NCI-H2081 (cell line): ENCODE results near the gene DNAH12.
"Not testable (repeated sequence)": the region's sequence is repeated elsewhere in the genome, so short reads cannot be mapped to it uniquely, and the experiment has no call there.

Experiments used
- DNase-seq, 2 experiments: peaks; one replicate each; lab custom pipeline; 2025; lab: John Stamatoyannopoulos, UW

The DNAH12 gene

DNA sequence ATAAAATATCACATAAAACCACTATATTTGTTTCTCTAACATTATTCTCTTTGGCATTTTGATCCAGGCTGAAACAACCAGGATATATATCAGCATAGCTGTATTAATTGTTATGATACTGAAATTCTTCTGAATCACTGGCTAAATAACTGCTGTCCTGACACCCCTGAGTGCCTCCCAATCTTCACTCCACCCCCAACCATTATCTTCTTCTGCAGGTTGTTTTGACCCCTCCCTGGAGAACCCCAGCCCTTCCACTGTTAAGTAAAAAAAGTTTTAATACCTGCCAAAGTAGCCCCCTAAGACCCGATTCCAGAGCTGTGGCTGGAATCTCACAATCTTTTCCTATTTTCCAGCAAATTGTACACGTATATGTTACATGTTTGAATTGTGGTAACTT lies 124.1 kb downstream of the DNAH12 start:
- no peak for DNase-seq

DNA sequence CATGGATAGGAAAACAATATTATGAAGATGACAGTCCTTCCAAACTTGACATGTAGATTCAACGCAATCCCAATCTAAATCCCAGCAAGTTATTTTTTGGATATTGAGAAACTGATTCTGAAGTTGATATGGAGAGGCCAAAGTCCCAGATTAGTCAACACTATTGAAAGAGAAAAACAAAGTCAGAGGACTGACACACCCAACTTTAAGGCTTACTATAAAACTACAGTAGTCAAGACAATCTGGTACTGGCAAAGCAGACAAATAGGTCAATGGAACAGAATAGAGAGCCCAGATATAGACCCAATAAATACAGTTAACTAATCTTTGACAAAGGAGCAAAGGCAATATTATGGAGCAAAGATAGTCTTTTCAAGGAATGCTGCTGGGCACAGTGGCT lies 132.4 kb downstream of the DNAH12 start:
- no peak for DNase-seq

DNA sequence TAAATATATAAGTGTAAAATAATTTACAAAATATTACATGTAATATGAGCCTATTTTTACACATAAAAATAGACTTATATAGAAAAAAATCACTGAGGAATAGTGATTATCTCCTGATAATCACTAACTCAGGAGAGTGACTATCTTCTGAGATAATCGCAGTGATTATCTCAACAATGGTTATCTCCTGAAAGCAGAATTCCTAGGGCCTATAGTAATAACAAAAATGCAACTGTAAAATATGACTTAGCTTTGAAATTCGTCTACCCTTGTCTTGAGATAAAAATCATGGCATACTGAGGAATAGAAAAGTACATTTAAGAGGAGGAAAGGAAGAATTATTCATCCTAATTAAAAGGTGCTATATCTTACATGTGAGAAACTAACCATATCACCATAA lies 134.7 kb downstream of the DNAH12 start:
- no peak for DNase-seq

DNA sequence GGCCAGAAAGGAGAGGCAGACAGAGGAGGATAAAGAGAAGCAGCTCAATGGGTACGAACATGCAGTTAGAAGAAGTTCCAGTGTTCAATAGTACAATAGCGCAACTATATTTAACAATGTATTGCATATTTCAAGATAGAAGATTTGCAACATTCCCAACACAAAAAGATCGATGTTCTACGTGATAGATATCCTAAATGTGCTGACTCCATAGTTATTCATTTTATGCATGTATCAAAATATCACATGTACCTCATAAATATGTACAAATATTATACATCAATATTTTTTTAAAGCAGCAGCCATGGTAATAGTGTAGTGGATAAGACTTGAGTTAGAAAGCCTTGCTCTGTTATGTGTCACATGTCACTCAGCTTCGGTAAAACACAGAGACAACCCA lies 141.5 kb downstream of the DNAH12 start:
- DNase-seq = no peak

DNA sequence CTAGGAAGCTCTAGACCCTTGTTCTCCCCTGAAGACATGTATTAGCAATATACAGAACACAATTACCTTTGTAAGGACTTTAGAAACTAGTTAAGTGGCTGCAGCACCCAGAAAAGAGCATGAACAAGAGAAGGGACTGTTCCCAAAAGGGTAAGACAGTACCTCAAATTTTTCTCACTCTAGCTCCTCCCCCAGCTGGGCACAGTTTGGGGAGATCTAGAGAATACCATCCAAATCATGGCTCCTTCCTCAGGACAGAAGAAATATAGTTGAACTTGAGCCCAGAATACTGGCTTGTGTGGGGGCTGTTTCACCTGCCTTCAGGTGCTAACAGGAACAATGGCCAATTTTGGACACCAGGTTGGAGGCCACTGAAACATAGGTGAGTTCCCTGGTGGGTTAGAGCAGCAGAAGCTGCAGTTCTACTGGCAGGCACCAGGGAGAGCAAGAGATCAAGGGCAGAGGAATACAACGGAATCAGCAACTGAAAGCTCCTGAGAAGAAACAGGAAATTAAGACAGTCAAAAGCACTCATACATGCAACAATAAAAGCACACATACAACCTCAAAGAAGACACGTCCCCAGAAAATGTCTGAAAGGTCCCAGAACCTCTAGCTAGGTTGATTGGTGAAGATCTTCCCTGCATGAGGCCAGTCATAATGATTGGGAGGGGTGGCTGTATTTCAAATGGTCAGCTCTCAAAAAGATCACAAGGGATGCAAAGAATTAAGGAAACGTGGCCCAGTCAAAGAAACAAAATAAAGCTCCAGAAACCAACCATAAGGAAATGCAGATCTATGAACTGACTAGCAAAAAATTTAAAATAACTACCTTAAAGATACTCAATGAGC lies 146.7 kb downstream of the DNAH12 start:
- peak; percentile 7 to 45 for DNase-seq

DNA sequence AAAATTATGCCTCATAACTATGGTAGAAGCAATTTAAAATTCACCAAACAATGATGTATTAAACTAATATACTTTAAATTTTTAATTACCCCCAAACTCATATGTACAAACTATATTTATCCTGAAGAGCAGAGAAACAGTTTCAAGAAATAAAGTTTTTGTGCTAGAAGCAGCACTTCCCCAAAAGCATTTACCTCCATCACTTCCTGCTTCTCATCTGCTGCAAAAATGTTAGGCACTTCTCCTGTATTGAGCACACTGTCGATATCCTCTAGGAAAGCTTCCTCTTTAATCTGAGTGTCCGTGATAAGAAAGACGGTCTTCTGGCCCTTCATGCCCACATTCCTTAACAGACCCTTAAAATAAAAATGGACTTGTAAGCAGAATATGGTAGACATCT lies 150.2 kb downstream of the DNAH12 start:
- DNase-seq = no peak

DNA sequence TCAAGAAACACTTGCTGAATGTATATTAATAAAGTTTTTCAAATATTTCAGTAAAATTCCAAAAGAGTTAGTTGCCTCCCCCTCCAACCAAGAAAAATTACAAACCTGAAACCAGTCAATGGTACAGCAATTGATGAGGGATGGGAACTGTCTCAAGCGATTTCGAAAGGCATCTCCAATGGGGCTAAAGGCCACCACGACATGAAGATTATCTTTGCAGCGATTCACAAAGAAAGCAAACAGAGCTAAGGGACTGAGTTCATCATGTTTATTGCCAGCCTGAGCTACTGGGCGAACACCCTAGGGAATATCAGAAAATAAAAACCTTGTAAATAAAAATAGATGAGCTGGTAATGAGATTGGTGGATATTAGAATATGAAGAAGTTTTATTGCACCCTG lies 152.4 kb downstream of the DNAH12 start:
- DNase-seq = no peak

DNA sequence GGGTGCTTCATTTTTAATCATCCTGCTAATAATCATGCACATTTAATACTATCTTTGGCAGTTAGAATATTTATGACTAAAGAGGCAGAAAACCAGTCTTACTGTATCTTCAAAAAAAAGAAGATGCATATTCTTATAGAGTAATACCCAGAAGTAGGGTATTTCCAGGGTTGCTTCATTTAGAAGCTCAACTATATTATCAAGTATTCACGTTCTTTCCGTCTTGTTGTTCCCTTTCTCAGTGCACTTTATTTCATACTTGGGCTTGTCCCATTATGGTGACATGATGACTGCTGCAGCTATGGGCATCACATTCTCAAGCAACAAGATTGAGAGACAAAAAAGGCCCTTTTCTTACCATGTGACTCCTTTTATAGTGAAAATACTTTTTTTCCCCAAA lies 154.9 kb downstream of the DNAH12 start:
- no peak for DNase-seq

DNA sequence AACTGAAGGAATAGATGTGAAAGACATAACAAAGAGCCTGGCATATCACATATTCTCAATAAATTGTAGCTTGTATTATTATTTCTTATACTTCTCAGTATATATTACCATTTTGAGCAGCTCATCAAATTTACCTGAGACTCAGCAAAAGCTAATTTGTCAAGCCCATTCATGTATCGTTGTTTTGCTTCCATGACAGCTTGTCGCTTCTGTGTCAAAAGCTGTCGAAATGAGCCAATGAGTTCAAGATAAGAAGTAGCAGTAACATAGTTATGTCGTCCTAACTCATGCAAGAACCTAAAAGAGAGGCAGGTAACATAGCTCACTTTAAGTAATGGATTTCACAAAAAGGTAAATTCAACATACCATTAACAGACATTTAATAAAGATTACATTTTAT lies 157.8 kb downstream of the DNAH12 start:
- no peak for DNase-seq

DNA sequence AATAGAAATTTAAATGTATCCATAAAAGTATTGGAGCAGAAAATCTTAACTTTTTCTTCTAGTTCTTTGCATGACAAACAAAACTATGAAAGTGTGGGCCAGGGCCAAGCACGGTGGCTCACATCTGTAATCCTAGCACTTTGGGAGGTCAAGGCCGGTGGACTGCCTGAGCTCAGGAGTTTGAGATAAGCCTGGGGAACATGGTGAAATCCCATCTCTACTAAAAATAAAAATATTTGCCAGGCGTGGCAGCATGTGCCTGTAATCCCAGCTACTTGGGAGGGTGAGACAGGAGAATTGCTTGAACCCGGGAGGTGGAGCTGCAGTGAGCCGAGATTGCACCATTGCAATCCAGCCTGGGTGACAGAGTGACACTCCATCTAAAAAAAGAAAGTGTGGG lies 158.6 kb downstream of the DNAH12 start:
- no peak for DNase-seq

DNA sequence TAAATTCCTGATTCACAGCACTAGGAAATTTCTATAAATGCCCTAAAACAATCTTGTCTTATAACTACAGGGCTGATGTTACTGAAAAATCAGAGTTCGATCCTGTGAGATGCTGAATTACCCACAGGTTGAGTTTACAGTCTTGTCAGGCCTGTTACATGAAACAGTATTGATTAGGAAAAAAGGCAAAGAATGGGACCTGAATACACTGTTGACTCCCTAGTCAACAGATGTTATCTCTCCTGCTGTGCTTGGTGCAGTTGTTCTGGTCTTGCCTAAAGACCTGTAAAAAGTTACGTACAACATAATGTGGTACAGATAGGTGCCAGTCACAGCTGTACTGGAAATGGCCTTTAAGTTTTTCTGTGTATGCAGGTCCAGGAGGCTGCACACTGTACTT lies 160.3 kb downstream of the DNAH12 start:
- DNase-seq = no peak

DNA sequence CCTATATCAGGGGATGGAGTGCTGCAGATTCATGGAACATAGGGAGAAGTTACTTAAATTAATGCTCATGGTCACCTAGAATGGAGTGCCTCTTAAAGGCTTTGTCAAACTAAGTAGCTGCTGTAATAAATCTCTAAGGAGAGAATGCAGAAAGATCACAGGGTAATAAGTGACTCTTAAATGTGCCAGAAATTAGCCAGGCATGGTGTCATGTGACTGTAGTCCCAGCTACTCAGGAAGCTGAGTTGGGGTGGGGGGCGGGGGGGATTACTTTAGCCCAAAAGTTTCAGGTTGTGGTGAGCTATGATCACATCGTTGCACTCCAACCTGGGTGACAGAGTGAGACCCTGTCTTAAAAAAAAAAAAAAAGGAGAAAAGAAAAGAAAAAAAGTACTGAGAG lies 160.7 kb downstream of the DNAH12 start:
- DNase-seq = no peak

DNA sequence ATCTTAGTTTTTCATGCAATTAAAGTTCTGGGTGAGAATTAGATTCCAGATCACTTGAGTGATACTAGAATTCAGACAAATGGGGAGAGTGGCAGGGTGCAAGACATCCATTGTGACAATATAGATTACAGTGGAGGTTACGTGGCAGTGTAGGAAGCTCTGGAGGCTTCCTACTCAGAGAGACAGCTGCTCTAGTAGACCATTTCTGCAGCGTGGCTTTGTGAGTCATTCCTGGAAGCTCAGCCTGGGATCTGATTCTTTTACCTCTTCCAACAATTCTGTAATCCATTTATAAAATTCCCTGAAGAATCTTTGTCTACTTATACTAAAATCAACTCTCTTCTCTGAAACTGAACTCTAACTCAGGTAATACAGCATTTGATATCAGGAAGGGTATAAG lies 161.2 kb downstream of the DNAH12 start:
- DNase-seq = no peak

DNA sequence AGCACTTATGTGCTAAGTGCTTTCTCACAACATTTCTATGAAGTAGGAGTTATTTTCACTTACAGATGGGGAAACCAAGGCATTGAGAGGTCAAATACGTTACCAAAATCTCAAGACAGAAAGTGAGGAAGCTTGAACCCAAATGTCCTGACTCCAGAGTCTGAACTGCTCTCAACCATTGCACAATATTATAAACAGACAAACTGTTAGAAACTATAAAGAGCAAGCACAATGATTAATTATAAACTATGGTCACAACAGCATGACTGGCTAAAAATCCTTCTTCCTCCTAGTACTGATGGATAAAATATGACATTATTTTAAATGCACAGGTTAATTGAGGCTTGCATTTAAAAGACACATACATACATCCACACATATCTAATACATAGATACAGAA lies 173.8 kb downstream of the DNAH12 start:
- DNase-seq = no peak

DNA sequence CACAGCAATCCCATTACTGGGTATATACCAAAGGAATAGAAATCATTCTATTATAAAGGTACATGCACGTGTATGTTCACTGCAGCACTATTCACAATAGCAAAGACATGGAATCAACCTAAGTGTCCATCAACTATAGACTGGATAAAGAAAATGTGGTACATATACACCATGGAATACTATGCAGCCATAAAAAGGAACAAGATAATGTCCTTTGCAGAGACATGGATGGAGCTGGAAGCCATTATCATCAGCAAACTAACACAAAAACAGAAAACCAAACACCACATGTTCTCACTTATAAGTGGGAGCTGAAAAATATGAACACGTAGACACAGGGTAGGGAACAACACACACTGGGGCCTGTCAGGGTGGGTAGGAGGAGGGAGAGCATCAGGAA lies 179.1 kb downstream of the DNAH12 start:
- not testable (repeated sequence) for DNase-seq

DNA sequence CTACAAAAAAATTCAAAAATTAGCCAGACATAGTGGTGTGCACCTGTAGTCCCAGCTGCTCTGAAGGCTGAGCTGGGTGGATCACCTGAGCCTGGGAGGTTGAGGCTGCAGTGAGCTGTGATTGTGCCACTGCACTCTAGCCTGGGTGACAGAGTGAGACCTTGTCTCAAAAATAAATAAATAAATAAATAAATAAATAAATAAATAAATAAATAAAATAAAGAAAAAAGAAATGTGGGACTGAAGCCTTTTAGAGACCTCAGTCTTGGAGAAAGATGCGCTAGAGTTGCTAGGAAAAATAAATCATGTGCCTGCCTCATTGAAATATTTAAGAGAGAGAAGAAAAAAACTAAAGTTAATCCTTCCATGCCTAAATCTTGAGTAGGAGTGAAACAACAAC lies 187.9 kb downstream of the DNAH12 start:
- not testable (repeated sequence) for DNase-seq

DNA sequence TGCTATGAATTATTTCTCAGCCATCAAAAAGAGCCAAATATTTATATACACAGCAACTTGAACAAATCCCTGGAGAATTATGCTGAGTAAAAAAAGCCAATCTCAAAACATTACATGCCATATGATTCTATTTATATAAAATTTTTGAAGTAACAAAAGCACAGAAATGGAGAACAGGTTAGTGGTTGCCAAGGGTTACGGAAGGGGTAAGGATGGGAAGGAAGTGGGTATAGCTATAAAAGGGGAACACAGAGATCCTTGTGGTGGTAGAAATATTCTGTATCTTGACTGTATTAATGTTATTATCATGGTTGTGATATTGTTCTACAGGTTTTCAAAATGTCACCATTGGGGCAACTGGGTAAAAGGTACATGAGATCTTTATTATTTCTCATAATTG lies 189.4 kb downstream of the DNAH12 start:
- no peak for DNase-seq

DNA sequence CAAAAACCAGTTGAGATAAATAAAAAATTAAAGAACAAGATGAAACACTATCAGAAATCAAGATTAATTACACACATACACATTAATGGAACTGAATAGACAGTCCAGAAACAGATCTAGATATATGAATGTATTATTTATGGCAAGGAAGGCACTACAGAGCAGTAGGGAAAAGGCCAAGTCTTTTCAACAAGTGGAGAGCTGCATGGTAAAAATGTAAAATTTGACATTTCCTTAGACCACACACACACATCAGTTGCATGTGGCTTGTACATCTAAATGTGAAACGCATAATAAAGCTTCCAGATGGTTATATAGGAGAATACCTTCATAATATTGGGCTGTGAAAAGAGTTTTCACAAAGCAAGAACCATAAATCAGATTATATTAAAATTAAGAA lies 193.9 kb downstream of the DNAH12 start:
- DNase-seq = no peak

DNA sequence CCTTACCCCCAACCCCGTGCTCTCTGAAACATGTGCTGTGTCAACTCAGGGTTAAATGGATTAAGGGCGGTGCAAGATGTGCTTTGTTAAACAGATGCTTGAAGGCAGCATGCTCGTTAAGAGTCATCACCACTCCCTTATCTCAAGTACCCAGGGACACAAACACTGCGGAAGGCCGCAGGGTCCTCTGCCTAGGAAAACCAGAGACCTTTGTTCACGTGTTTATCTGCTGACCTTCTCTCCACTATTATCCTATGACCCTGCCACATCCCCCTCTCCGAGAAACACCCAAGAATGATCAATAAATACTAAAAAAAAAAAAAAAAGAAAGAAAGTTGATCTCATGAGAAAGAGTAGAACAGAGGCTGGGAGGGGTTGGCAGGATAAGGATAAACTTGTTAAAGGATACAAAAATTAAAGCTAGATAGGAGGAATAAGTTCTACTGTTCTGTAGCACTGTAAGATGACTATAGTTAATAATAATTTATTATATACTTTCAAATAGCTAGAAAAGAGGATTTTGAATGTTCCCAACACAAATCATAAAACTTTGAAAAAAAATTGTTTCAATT lies 205.0 kb downstream of the DNAH12 start:
- DNase-seq = not testable (repeated sequence)

DNA sequence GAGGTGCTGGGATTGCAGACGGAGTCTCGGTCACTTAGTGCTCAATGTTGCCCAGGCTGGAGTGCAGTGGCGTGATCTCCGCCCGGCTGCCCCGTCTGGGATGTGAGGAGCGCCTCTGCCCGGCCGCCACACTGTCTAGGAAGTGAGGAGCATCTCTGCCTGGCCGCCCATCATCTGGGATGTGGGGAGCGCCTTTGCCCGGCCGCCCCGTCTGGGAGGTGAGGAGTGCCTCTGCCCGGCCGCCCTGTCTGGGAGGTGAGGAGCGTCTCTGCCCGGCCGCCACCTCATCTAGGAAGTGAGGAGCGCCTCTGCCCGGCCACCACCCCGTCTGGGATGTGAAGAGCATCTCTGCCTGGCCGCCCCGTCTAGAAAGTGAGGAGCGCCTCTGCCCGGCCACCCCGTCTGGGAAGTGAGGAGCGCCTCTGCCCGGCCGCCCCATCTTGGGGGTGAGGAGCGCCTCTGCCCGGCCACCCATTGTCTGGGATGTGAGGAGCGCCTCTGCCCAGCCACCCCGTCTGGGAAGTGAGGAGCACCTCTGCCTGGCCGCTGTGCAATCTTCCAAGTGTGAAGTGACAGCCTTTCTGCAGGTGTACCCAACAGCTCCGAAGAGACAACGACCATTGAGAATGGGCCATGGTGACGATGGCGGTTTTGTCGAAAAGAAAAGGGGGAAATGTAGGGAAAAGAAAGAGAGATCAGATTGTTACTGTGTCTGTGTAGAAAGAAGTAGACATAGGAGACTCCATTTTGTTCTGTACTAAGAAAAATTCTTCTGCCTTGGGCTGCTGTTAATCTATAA lies 205.7 kb downstream of the DNAH12 start:
- DNase-seq = not testable (repeated sequence)

DNA sequence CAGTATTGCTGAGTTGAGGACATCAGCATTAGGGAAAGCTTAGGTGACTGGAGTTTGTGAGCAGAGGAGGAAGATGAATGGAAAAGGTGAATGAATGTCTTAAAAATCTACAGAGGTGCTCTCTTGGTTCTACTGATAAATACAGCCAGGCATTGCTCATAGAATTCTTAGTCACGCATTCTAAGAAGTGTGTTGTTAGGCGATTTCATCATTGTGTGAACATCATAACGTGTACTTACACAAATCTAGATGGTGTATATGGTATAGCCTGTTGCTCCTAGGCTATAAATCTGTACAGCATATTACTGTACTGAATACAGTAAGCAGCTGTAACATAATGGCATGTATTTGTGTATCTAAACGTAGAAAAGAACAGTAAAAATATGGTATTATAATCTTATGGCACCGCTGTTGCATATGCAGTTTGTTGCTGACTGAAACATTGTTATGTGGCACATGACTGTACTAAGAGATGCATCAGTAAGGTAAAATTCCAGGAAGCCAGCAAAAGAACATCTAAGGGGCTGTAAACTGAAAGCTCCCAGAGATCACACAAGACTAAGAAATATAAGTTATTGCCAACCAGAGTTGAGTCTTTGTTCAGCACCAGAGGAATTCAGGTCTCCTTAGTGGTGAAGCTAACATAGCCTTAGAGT lies 208.7 kb downstream of the DNAH12 start:
- DNase-seq = no peak

DNA sequence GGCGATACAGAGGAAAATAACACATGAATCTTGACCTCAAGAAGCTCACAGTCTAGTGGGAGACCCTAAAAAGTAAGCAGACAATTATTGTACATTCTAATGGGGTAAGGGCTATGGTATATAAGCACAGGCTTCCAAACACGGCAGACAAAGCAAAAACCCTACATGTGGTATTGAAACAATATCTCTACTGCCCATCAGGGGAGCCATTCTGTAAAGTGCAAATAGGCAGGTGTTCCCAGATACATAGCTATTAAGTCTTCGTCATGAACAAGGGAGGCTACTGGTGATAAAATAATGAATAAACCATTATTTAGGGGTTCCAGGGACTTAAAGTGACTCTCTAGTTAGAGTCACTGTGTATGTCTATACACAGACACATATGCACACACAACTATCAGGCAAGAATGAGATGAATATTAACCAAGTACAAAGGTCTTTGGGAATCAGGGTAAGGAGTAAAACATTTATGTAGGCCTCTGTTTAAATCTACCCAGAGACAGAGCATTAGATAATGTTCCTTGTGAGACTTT lies 213.0 kb downstream of the DNAH12 start:
- DNase-seq = peak; percentile 41 to 83
